PC-9 (cell line): Measurements from ENCODE around the gene CRELD2. TPM values are rescaled to one million over a fixed set of nuclear protein-coding genes. Genes with fewer than 3 reads are reported as not detected.
A peak's percentile ranks its signal among the peaks of the same experiment; 100 is the strongest.

Experiments
- BruUV-seq: library from RNA; stranded (reverse); fragments of 400-500 nt; replicated peaks from 2 replicates; lab custom pipeline; 2021; lab: Mats Ljungman, UMichigan
- CTCF ChIA-PET: fragments of 300-600 bp; sonication (Branson Sonifier 250); formaldehyde crosslinking; loops from one replicate; lab custom pipeline; 2022; ENCODE audit warnings: antibody characterized with exemption; lab: Charles Lee
- POLR2A ChIA-PET: fragments of 300-600 bp; sonication (Branson Sonifier 250); formaldehyde crosslinking; loops from one replicate; lab custom pipeline; 2022; ENCODE audit warnings: antibody characterized with exemption; ENCODE audit not compliant: unreplicated experiment; lab: Charles Lee
- DNase-seq, 2 experiments: peaks; one replicate each; pipeline versions ENCODE4 v3.0.0 to v3.0.0-alpha.2; 2015 to 2022; ENCODE audit warnings: mixed read lengths in 1 of 2
- H2AFZ ChIP-seq: fragments of 200-600 bp; sonication (generic); 2 replicates; pipeline ENCODE4 v1.8.1; 2017; ENCODE audit warnings: antibody characterized with exemption
- H3F3A ChIP-seq: fragments of 200-600 bp; sonication (generic); 2 replicates; pipeline ENCODE4 v1.8.1; 2017; ENCODE audit warnings: antibody characterized with exemption, mild to moderate bottlenecking, low read depth; ENCODE audit not compliant: insufficient read depth
- H3K27ac ChIP-seq: fragments of 200-600 bp; sonication (generic); 2 replicates; pipeline ENCODE4 v1.6.1; 2016; ENCODE audit warnings: mixed run types
- H3K27me3 ChIP-seq: fragments of 200-600 bp; sonication (generic); 2 replicates; pipeline ENCODE4 v1.6.1; 2016; ENCODE audit warnings: low read depth, mixed run types; ENCODE audit not compliant: insufficient read depth
- H3K36me3 ChIP-seq: fragments of 200-600 bp; sonication (generic); 2 replicates; pipeline ENCODE4 v1.6.1; 2016; ENCODE audit warnings: low read depth, mixed run types
- H3K4me1 ChIP-seq: fragments of 200-600 bp; sonication (generic); replicated peaks from 2 replicates; pipeline ENCODE4 v1.6.1; 2016; ENCODE audit warnings: mixed run types; ENCODE audit not compliant: insufficient read depth
- H3K4me2 ChIP-seq: fragments of 200-600 bp; sonication (generic); 2 replicates; pipeline ENCODE4 v1.6.1; 2017; ENCODE audit warnings: mixed run types
- H3K4me3 ChIP-seq: fragments of 200-600 bp; sonication (generic); 2 replicates; pipeline ENCODE4 v1.6.1; 2016; ENCODE audit warnings: mixed run types
- H3K79me2 ChIP-seq: fragments of 200-600 bp; sonication (generic); 2 replicates; pipeline ENCODE4 v1.6.1; 2017; ENCODE audit warnings: low read depth, mixed run types
- H3K9me2 ChIP-seq: fragments of 200-600 bp; sonication (generic); 2 replicates; pipeline ENCODE4 v1.8.1; 2017; ENCODE audit warnings: mild to moderate bottlenecking; ENCODE audit not compliant: insufficient read depth
- H3K9me3 ChIP-seq: fragments of 200-600 bp; sonication (generic); 2 replicates; pipeline ENCODE4 v1.8.1; 2016; ENCODE audit warnings: low read depth; ENCODE audit not compliant: insufficient read depth
- H4K20me1 ChIP-seq: fragments of 200-600 bp; sonication (generic); 2 replicates; pipeline ENCODE4 v1.8.1; 2017; ENCODE audit not compliant: insufficient read depth
- EZH2 ChIP-seq: fragments of 200-600 bp; sonication (generic); IDR thresholded peaks from 2 replicates; pipeline ENCODE4 v1.8.0; 2017; ENCODE audit warnings: antibody characterized with exemption, low read depth
- intact Hi-C: fragments of 100-400 bp; cut with micrococcal nuclease; formaldehyde crosslinking; loops from one replicate; pipeline ENCODE4 v1.10.0; 2022; ENCODE audit not compliant: unreplicated experiment
- total RNA-seq: library from RNA; stranded (reverse); gene quantifications from 2 replicates; pipeline ENCODE4 v1.2.3, GENCODE V29; 2021
- TF ChIP-seq, protein P1 (sequence below): fragments of 200-600 bp; sonication (generic); conservative IDR thresholded peaks from 2 replicates; pipeline ENCODE4 v1.6.1; 2017; ENCODE audit warnings: mixed run types, antibody characterized with exemption, mild to moderate bottlenecking, moderate library complexity

Gene CRELD2
- total RNA-seq, 1 experiment from 2014 or later, result 30.7 TPM

DNA sequence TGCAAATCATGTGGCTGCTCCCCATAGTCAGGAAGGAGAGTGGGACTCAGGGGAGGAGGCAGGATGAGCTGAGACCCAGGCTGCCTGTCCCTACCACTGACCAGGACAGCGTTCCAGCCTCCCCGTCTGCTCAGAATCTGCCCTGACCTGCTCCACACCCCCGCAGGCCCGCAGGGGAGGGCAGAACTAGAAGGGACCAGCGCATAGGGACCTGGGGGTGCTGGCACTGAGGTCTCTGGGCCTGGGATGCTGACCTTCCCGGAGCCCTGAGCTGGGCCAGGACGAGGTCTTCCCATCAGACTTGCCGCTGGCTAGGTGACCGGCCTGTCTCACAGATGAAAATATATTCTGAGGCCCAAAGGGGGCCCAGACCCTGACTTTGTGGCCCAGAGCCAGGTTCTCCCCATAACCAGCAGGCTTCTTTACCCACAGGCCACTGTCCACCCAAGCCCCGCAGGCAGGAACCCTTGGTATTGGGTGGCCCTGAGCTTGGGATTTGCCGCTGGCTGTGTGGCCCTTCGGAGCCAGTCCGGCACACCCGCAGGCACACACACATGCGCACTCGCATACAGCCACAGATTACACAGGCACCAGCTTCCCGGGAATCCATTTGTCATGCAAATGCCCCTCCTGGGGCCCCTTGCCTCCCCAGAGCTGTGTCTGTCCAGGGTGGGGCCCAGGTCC is 28.3 kb downstream of the CRELD2 start:
- H3K4me2 ChIP-seq, result no peak overlapping the region
- H3K9me3 ChIP-seq, result no peaks in the 10 kb centered on the region
- no TSS peak for BruUV-seq
- H3K4me1 ChIP-seq, result peaks cover 30% of the 10 kb centered on the region
- intact Hi-C loops, result no loop called here
- no peak overlapping the region for H3K27ac ChIP-seq
- H2AFZ ChIP-seq, result no peak overlapping the region
- no peaks in the 10 kb centered on the region for H4K20me1 ChIP-seq
- H3K27me3 ChIP-seq, result no peaks in the 10 kb centered on the region
- no peaks in the 10 kb centered on the region for H3K79me2 ChIP-seq
- ChIA-PET POLR2A (interaction anchor here (1.2 kb wide), 1 partner anchor 11 kb away, joined by 5 read pairs; no protein-coding TSS in a partner anchor), CTCF (no interaction called here)
- H3K4me3 ChIP-seq, result no peak overlapping the region
- TF ChIP-seq, protein P1, sequence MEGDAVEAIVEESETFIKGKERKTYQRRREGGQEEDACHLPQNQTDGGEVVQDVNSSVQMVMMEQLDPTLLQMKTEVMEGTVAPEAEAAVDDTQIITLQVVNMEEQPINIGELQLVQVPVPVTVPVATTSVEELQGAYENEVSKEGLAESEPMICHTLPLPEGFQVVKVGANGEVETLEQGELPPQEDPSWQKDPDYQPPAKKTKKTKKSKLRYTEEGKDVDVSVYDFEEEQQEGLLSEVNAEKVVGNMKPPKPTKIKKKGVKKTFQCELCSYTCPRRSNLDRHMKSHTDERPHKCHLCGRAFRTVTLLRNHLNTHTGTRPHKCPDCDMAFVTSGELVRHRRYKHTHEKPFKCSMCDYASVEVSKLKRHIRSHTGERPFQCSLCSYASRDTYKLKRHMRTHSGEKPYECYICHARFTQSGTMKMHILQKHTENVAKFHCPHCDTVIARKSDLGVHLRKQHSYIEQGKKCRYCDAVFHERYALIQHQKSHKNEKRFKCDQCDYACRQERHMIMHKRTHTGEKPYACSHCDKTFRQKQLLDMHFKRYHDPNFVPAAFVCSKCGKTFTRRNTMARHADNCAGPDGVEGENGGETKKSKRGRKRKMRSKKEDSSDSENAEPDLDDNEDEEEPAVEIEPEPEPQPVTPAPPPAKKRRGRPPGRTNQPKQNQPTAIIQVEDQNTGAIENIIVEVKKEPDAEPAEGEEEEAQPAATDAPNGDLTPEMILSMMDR, result no peak
- TF ChIP-seq EZH2, result no peak
- no peak for DNase-seq
- H3F3A ChIP-seq, result peaks cover 14% of the 10 kb centered on the region; the same call in 1 of the 2 replicates
- H3K36me3 ChIP-seq, result no peaks in the 10 kb centered on the region
- H3K9me2 ChIP-seq, result no peaks in the 10 kb centered on the region

DNA sequence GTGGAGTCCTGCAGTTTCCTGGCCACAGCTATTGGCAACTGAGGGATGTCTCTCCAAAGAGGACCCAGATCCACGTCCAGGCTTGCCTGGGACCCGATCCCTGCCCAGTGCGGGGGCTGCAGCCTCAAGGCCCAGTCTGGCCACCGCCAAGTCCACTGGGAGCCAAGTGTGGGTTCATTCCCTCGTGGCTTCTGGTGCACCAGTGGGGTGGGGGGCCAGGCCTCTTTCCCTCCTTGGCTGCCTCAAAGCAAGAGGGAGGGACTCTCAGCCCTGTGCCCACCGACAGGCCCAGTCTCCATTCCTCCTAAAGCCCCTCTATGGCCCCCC is 28.8 kb downstream of the CRELD2 start:
- ChIA-PET CTCF (no interaction called here), POLR2A (no interaction called here)
- Histone ChIP-seq H3K27me3 (no peaks in the 10 kb centered on the region), H4K20me1 (no peaks in the 10 kb centered on the region), H3K4me2 (no peak overlapping the region), H3K9me2 (no peaks in the 10 kb centered on the region), H3K36me3 (no peaks in the 10 kb centered on the region), H3K4me1 (peaks cover 35% of the 10 kb centered on the region), H3K27ac (no peak overlapping the region), H3F3A (peaks cover 18% of the 10 kb centered on the region), H3K4me3 (no peak overlapping the region), H3K9me3 (no peaks in the 10 kb centered on the region), H2AFZ (no peak overlapping the region), H3K79me2 (no peaks in the 10 kb centered on the region)
- TF ChIP-seq, protein P1, result no peak
- no peak for TF ChIP-seq EZH2
- no TSS peak for BruUV-seq
- DNase-seq, result no peak
- intact Hi-C loops, result no loop called here

DNA sequence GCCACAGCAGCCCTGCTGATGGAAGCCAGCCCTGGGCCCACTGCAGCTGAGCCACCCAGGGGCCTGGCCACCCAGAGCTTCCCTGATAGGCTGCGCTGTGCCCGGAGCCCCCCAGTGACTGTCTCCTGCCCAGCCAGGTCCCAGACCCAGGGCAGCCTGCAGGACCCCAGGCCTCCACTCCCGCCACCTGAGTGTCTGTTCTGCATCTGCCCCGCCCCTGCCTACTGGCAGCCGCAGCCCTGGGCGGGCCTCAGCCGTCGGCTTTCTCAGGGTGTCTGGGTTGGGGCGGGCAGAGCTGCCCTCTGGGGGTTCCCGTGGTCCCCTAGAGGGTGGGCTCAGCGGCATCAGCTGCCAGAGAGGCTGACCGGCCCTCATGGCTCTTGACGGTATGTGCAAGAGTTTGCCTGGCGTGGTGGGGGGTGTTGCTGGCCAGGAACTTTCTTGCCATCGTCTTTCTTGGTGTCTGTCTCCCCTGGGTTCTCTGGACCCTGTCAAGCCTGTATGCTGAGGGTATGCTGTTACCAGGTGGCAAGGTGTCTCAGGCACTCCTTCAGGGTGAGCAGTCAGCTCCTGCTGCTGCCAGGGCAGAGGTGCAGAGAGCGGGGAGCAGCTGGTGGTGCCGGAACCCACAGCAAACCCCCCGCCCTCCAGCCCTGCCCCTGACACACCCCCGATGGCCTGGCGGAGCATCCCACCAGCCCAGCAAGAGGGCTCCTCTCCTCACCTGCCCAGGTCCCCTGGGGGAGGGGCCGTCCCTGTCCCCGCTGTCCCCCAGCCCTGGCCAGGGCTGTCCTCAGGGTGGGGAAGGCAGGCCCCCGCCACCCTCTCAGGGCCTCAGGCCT is 29.9 kb downstream of the CRELD2 start:
- peak overlapping the region; percentile 48 for H3K4me2 ChIP-seq
- no peak for DNase-seq
- BruUV-seq, result TSS peak; percentile 30
- intact Hi-C loops, result no loop called here
- no peak for TF ChIP-seq EZH2
- TF ChIP-seq, protein P1, result no peak
- no peaks in the 10 kb centered on the region for H3K9me3 ChIP-seq
- no peak overlapping the region for H3K27ac ChIP-seq
- peaks cover 21% of the 10 kb centered on the region for H3F3A ChIP-seq
- ChIA-PET CTCF (interaction anchor here (0.7 kb wide), 1 partner anchor 16 kb away, joined by 7 read pairs; no protein-coding TSS in a partner anchor), POLR2A (interaction anchor here (0.7 kb wide), 1 partner anchor 14 kb away, joined by 3 read pairs; no protein-coding TSS in a partner anchor)
- no peaks in the 10 kb centered on the region for H3K79me2 ChIP-seq
- H3K36me3 ChIP-seq, result no peaks in the 10 kb centered on the region
- H3K27me3 ChIP-seq, result no peaks in the 10 kb centered on the region
- no peaks in the 10 kb centered on the region for H3K9me2 ChIP-seq
- H3K4me1 ChIP-seq, result peaks cover 43% of the 10 kb centered on the region
- no peak overlapping the region for H2AFZ ChIP-seq
- H3K4me3 ChIP-seq, result no peak overlapping the region
- no peaks in the 10 kb centered on the region for H4K20me1 ChIP-seq
